Esophagus squamous epithelium (tissue), 4 donors: ENCODE results near the gene SPART.

Experiments used
- POLR2A ChIP-seq, 4 donors: fragments of 450-650 bp; IDR thresholded peaks; one replicate each; pipeline ENCODE4 v1.6.1; 2017; ENCODE audit warnings: antibody characterized with exemption in 4 of 4, mild to moderate bottlenecking in 4 of 4, moderate library complexity in 3 of 4
- TF ChIP-seq, protein P1 (sequence below), 6 experiments: fragments of 450-650 bp in 4 of 6; fragments of 200-600 bp in 2 of 6; sonication (generic) in 2 of 6; IDR thresholded peaks; one replicate each; pipeline ENCODE4 v1.5.1; 2016 to 2019; ENCODE audit warnings: antibody characterized with exemption in 6 of 6, mild to moderate bottlenecking in 4 of 6, moderate library complexity in 4 of 6

DNA sequence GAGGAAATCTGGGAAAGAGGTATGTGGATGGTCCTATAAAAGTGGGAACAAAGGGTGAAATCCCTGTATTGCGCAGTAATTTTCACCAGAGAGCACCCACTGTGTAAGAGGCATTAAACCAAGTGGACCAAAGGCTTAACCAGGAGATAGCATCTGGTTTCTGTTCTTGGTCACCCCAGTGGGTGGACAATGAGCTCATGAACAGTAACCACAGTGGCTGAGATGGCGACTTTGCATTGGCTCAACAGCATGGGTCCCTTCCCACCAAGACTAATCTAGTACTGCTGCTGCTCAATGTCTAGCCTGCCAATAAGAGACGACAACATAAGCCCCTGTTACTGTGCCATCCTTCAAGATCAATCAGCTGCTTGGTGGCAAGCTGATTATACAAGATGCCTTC is 85.2 kb downstream of the SPART start:
- no peak for TF ChIP-seq POLR2A (IDR thresholded peaks at IDR 0.05)
- TF ChIP-seq, protein P1, sequence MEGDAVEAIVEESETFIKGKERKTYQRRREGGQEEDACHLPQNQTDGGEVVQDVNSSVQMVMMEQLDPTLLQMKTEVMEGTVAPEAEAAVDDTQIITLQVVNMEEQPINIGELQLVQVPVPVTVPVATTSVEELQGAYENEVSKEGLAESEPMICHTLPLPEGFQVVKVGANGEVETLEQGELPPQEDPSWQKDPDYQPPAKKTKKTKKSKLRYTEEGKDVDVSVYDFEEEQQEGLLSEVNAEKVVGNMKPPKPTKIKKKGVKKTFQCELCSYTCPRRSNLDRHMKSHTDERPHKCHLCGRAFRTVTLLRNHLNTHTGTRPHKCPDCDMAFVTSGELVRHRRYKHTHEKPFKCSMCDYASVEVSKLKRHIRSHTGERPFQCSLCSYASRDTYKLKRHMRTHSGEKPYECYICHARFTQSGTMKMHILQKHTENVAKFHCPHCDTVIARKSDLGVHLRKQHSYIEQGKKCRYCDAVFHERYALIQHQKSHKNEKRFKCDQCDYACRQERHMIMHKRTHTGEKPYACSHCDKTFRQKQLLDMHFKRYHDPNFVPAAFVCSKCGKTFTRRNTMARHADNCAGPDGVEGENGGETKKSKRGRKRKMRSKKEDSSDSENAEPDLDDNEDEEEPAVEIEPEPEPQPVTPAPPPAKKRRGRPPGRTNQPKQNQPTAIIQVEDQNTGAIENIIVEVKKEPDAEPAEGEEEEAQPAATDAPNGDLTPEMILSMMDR (IDR thresholded peaks at IDR 0.05), result no peak
